ENCODE measurements around the gene FREY1.

DNA sequence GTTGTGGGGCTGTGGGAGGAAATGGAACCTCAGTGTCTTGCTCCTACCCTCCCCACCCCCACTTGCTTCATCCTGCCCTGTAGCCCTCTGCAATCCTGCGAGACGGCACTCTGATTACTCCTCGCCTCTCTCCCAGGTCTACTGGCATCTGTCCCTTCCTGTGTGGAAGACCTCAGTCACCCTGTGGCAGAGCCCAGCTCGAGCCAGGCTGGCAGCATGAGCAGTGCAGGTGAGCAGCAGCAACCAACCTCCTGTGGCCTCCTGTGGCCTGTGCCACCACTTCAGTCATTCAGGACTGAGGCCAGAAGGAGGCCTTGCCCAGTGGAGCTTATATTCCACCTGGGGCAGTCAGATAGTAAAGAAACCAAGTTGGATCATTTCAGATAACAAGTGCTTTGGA lies 36.4 kb downstream of the FREY1 start:
- TF ChIP-seq, protein P1, sequence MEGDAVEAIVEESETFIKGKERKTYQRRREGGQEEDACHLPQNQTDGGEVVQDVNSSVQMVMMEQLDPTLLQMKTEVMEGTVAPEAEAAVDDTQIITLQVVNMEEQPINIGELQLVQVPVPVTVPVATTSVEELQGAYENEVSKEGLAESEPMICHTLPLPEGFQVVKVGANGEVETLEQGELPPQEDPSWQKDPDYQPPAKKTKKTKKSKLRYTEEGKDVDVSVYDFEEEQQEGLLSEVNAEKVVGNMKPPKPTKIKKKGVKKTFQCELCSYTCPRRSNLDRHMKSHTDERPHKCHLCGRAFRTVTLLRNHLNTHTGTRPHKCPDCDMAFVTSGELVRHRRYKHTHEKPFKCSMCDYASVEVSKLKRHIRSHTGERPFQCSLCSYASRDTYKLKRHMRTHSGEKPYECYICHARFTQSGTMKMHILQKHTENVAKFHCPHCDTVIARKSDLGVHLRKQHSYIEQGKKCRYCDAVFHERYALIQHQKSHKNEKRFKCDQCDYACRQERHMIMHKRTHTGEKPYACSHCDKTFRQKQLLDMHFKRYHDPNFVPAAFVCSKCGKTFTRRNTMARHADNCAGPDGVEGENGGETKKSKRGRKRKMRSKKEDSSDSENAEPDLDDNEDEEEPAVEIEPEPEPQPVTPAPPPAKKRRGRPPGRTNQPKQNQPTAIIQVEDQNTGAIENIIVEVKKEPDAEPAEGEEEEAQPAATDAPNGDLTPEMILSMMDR (IDR thresholded peaks at IDR 0.05; ENCODE audit: low read depth, low read length, poor library complexity, severe bottlenecking): no peak
- no peak for TF ChIP-seq EZH2phosphoT487 (IDR thresholded peaks at IDR 0.05; ENCODE audit: borderline replicate concordance, low read length)

Data from DOHH2 (cell line).